Breast epithelium (tissue), 4 donors: Measurements from ENCODE around the gene FBXO3. TPM values are rescaled to one million over a fixed set of nuclear protein-coding genes. Genes with fewer than 3 reads are reported as not detected.
A peak's percentile ranks its signal among the peaks of the same experiment; 100 is the strongest.
"Not testable (repeated sequence)": the region's sequence is repeated elsewhere in the genome, so short reads cannot be mapped to it uniquely, and the experiment has no call there.

Experiments used
- DNase-seq, 2 donors: peaks; one replicate each; pipeline ENCODE4 v3.0.0-alpha.2; 2019; ENCODE audit warnings: low spot score in 2 of 2
- H3K27ac ChIP-seq, 2 donors: fragments of 200-600 bp; sonication (generic) in 1 of 2; one replicate each; pipeline ENCODE4 v1.5.1; 2016 to 2019; ENCODE audit warnings: mild to moderate bottlenecking in 1 of 2
- H3K27me3 ChIP-seq, 2 donors: fragments of 200-600 bp; sonication (generic) in 1 of 2; one replicate each; pipeline versions ENCODE4 v1.5.1 to v1.6.0; 2017 to 2019; ENCODE audit warnings: control low read depth in 1 of 2, mild to moderate bottlenecking in 1 of 2
- H3K36me3 ChIP-seq: fragments of 200-600 bp; one replicate; pipeline ENCODE4 v1.5.1; 2019
- H3K4me1 ChIP-seq, 2 donors: fragments of 200-600 bp; sonication (generic); one replicate each; pipeline ENCODE4 v1.5.1; 2016 to 2019; ENCODE audit warnings: control low read depth in 1 of 2
- H3K4me3 ChIP-seq, 3 donors: fragments of 200-600 bp; sonication (generic); 1 replicate in 2 of 3; 2 replicates in 1 of 3; pipeline ENCODE4 v1.5.1; 2016 to 2019; ENCODE audit warnings: mild to moderate bottlenecking in 3 of 3, moderate library complexity in 2 of 3
- H3K9me3 ChIP-seq, 2 donors: fragments of 200-600 bp; sonication (generic) in 1 of 2; one replicate each; pipeline ENCODE4 v1.5.1; 2016 to 2019; ENCODE audit warnings: control low read depth in 1 of 2
- CTCF ChIP-seq, 3 donors: fragments of 450-650 bp; IDR thresholded peaks; one replicate each; pipeline ENCODE4 v1.5.1; 2016 to 2017; ENCODE audit warnings: antibody characterized with exemption in 3 of 3, mild to moderate bottlenecking in 3 of 3, moderate library complexity in 3 of 3
- POLR2A ChIP-seq: fragments of 450-650 bp; IDR thresholded peaks from one replicate; pipeline ENCODE4 v1.6.1; 2016; ENCODE audit warnings: antibody characterized with exemption, mild to moderate bottlenecking, moderate library complexity
- POLR2AphosphoS5 ChIP-seq, 3 donors: sonication (generic); formaldehyde crosslinking; IDR thresholded peaks; one replicate each; pipeline ENCODE4 v1.6.1; 2017; ENCODE audit warnings: antibody characterized with exemption in 3 of 3
- intact Hi-C: fragments of 100-400 bp; cut with DNase I; formaldehyde crosslinking; loops from one replicate; pipeline ENCODE4 v1.15.1; 2023; ENCODE audit warnings: low total_unique reads
- total RNA-seq, 3 donors: library from RNA; depleted of rRNA; stranded (reverse); fragments of >200 nt; gene quantifications; one replicate each; pipeline ENCODE4 v1.1.0, GENCODE V29; 2016

Gene FBXO3
- total RNA-seq, 3 donors from 2014 or later = 35.0 to 60.6 (median 46.9) TPM

- intact Hi-C loops = no loop called here
- H3K36me3 ChIP-seq = no peaks in the 10 kb centered on the region
- TF ChIP-seq POLR2AphosphoS5 (IDR thresholded peaks at IDR 0.05) (peak in 1 of 3 donors; percentile 14), CTCF (IDR thresholded peaks at IDR 0.05) (no peak)
- peak overlapping the region; percentile 96 to 98 for H3K27ac ChIP-seq
- DNase-seq = peak in 1 of 2 donors; percentile 60
- H3K4me3 ChIP-seq = peak overlapping the region; percentile 88 to 93 (median 91)
- no peaks in the 10 kb centered on the region for H3K9me3 ChIP-seq
- no peaks in the 10 kb centered on the region for H3K27me3 ChIP-seq
- peaks cover 3 to 13% of the 10 kb centered on the region in 2 donors for H3K4me1 ChIP-seq
Observed at GRCh38 chr11:33734441-33735270, 39.7 kb downstream of the FBXO3 start.

- TF ChIP-seq CTCF (IDR thresholded peaks at IDR 0.05) (no peak), POLR2AphosphoS5 (IDR thresholded peaks at IDR 0.05) (no peak), POLR2A (no peak)
- H3K27me3 ChIP-seq = no peaks in the 10 kb centered on the region
- peaks cover 3 to 13% of the 10 kb centered on the region in 2 donors for H3K4me1 ChIP-seq
- intact Hi-C loops = no loop called here
- H3K4me3 ChIP-seq = peak overlapping the region; percentile 88 to 93 (median 91)
- no peaks in the 10 kb centered on the region for H3K9me3 ChIP-seq
- H3K27ac ChIP-seq = peak overlapping the region; percentile 96 to 98
- DNase-seq = no peak
- no peaks in the 10 kb centered on the region for H3K36me3 ChIP-seq
Observed at GRCh38 chr11:33733980-33734379, 40.3 kb downstream of the FBXO3 start.

GRCh38 chr11:33731723-33732531, 42.4 kb downstream of the FBXO3 start:
- Histone ChIP-seq H3K4me3 (peak overlapping the region in 1 of 3 donors; percentile 93), H3K36me3 (no peaks in the 10 kb centered on the region), H3K4me1 (peaks cover 3 to 9% of the 10 kb centered on the region in 2 donors), H3K27ac (peak overlapping the region; percentile 40 to 57), H3K9me3 (no peaks in the 10 kb centered on the region), H3K27me3 (no peaks in the 10 kb centered on the region)
- no peak for DNase-seq
- TF ChIP-seq POLR2AphosphoS5 (IDR thresholded peaks at IDR 0.05) (no peak), CTCF (IDR thresholded peaks at IDR 0.05) (no peak), POLR2A (no peak)
- intact Hi-C loops = no loop called here

- H3K4me1 ChIP-seq = peaks cover 3 to 6% of the 10 kb centered on the region in 2 donors
- peak overlapping the region in 1 of 3 donors; percentile 93 for H3K4me3 ChIP-seq
Observed at GRCh38 chr11:33730716-33731115, 43.6 kb downstream of the FBXO3 start.

GRCh38 chr11:33729072-33729664, 45.2 kb downstream of the FBXO3 start:
- H3K4me3 ChIP-seq, H3K27ac ChIP-seq, H3K9me3 ChIP-seq, H3K36me3 ChIP-seq, DNase-seq, intact Hi-C loops, H3K27me3 ChIP-seq: not testable (repeated sequence)
- H3K4me1 ChIP-seq = peaks cover 10 to 14% of the 10 kb centered on the region in 2 donors

More at GRCh38 chr11:33730716-33731115, 43.6 kb downstream of the FBXO3 start:
- Histone ChIP-seq H3K27ac (peak overlapping the region in 1 of 2 donors; percentile 17), H3K9me3 (no peaks in the 10 kb centered on the region), H3K27me3 (no peaks in the 10 kb centered on the region), H3K36me3 (no peaks in the 10 kb centered on the region)
- no peak for TF ChIP-seq POLR2AphosphoS5 (IDR thresholded peaks at IDR 0.05)
- TF ChIP-seq POLR2A = no peak
- TF ChIP-seq CTCF (IDR thresholded peaks at IDR 0.05) = no peak
- no peak for DNase-seq
- intact Hi-C loops = no loop called here

- H3K27ac ChIP-seq, DNase-seq, H3K4me3 ChIP-seq, H3K36me3 ChIP-seq, H3K27me3 ChIP-seq, H3K9me3 ChIP-seq, intact Hi-C loops: not testable (repeated sequence)
- peaks cover 16 to 18% of the 10 kb centered on the region in 2 donors for H3K4me1 ChIP-seq
Observed at GRCh38 chr11:33727539-33727938, 46.8 kb downstream of the FBXO3 start.
